HEK293T (cell line): ENCODE data around the gene NAALADL2.

ENCODE experiments used
- CTCF ChIA-PET: fragments of 350-600 bp; formaldehyde crosslinking; extraction: SDS; loops from one replicate; lab custom pipeline; 2021; ENCODE audit warnings: antibody characterized with exemption, inconsistent platforms; lab: Yijun Ruan, JAX
- POLR2A ChIA-PET: fragments of 350-600 bp; formaldehyde crosslinking; extraction: SDS; loops from one replicate; lab custom pipeline; 2020; ENCODE audit warnings: antibody characterized with exemption, inconsistent platforms; lab: Yijun Ruan, JAX
- DNase-seq: peaks from one replicate; pipeline ENCODE4 v3.0.0; 2012; ENCODE audit warnings: mixed read lengths; ENCODE audit errors: extremely low spot score
- ARNT ChIP-seq: fragments of 450-650 bp; IDR thresholded peaks from 2 replicates; pipeline ENCODE4 v1.6.1; 2017; ENCODE audit warnings: mild to moderate bottlenecking
- BHLHE40 ChIP-seq: fragments of 450-650 bp; IDR thresholded peaks from 2 replicates; pipeline ENCODE4 v1.6.1; 2016; ENCODE audit warnings: mild to moderate bottlenecking, moderate library complexity, borderline replicate concordance
- CTBP1 ChIP-seq: fragments of 450-650 bp; IDR thresholded peaks from 2 replicates; pipeline ENCODE4 v1.6.1; 2016; ENCODE audit warnings: borderline replicate concordance
- ELF4 ChIP-seq: fragments of 450-650 bp; IDR thresholded peaks from 2 replicates; pipeline ENCODE4 v1.6.1; 2017; ENCODE audit warnings: antibody characterized with exemption
- FOXA1 ChIP-seq: fragments of 450-650 bp; IDR thresholded peaks from 2 replicates; pipeline ENCODE4 v1.6.1; 2016; ENCODE audit warnings: mild to moderate bottlenecking
- FOXK2 ChIP-seq: fragments of 450-650 bp; IDR thresholded peaks from 2 replicates; pipeline ENCODE4 v1.6.1; 2016; ENCODE audit warnings: mild to moderate bottlenecking
- FOXM1 ChIP-seq: fragments of 450-650 bp; IDR thresholded peaks from 2 replicates; pipeline ENCODE4 v1.6.1; 2017; ENCODE audit warnings: mild to moderate bottlenecking, borderline replicate concordance
- HDGF ChIP-seq: fragments of 450-650 bp; IDR thresholded peaks from 2 replicates; pipeline ENCODE4 v1.6.1; 2017; ENCODE audit warnings: antibody characterized with exemption, borderline replicate concordance
- L3MBTL2 ChIP-seq: fragments of 450-650 bp; conservative IDR thresholded peaks from 2 replicates; pipeline ENCODE4 v1.6.1; 2016; ENCODE audit warnings: mild to moderate bottlenecking
- LEF1 ChIP-seq: fragments of 450-650 bp; IDR thresholded peaks from 2 replicates; pipeline ENCODE4 v1.6.1; 2017; ENCODE audit warnings: mild to moderate bottlenecking, borderline replicate concordance
- NFRKB ChIP-seq: fragments of 450-650 bp; IDR thresholded peaks from 2 replicates; pipeline ENCODE4 v1.6.1; 2016; ENCODE audit warnings: mild to moderate bottlenecking, moderate library complexity
- PKNOX1 ChIP-seq: fragments of 450-650 bp; IDR thresholded peaks from 2 replicates; pipeline ENCODE4 v1.6.1; 2016
- SP1 ChIP-seq: fragments of 450-650 bp; IDR thresholded peaks from 2 replicates; pipeline ENCODE4 v1.6.1; 2017
- SUZ12 ChIP-seq: fragments of 450-650 bp; IDR thresholded peaks from 2 replicates; pipeline ENCODE4 v1.6.1; 2016; ENCODE audit warnings: mild to moderate bottlenecking
- TARDBP ChIP-seq: fragments of 450-650 bp; IDR thresholded peaks from 2 replicates; pipeline ENCODE4 v1.6.1; 2016
- ZNF384 ChIP-seq: fragments of 450-650 bp; IDR thresholded peaks from 2 replicates; pipeline ENCODE4 v1.6.1; 2016

NAALADL2 gene

GRCh38 chr3:175837962-175838361 is 978.8 kb downstream of the NAALADL2 start:
- TF ChIP-seq LEF1 (no peak), SUZ12 (no peak), TARDBP (no peak), ARNT (no peak), FOXM1 (no peak), HDGF (no peak), ELF4 (no peak), PKNOX1 (no peak), SP1 (no peak), FOXK2 (no peak), FOXA1 (no peak), CTBP1 (no peak)
- no peak for DNase-seq
- POLR2A ChIA-PET: no interaction called here
- CTCF ChIA-PET: no interaction called here

- CTCF ChIA-PET: no interaction called here
Measured at GRCh38 chr3:175839366-175840005, 980.4 kb downstream of the NAALADL2 start.

GRCh38 chr3:175851541-175851940 is 992.4 kb downstream of the NAALADL2 start:
- TF ChIP-seq TARDBP: no peak
- TF ChIP-seq BHLHE40: no peak
- TF ChIP-seq FOXM1: no peak
- no peak for TF ChIP-seq ELF4
- no peak for TF ChIP-seq CTBP1
- no peak for TF ChIP-seq LEF1
- no peak for TF ChIP-seq PKNOX1
- no peak for TF ChIP-seq L3MBTL2
- TF ChIP-seq FOXK2: no peak
- TF ChIP-seq ZNF384: no peak
- TF ChIP-seq FOXA1: no peak
- TF ChIP-seq HDGF: no peak
- TF ChIP-seq SUZ12: no peak
- TF ChIP-seq ARNT: no peak
- TF ChIP-seq NFRKB: no peak
- no peak for TF ChIP-seq SP1
- POLR2A ChIA-PET: no interaction called here
- DNase-seq: no peak
- CTCF ChIA-PET: no interaction called here

More at GRCh38 chr3:175839366-175840005, 980.4 kb downstream of the NAALADL2 start:
- TF ChIP-seq PKNOX1 (no peak), TARDBP (no peak), FOXA1 (no peak), SUZ12 (no peak), BHLHE40 (no peak), FOXM1 (no peak), ZNF384 (no peak), ARNT (no peak), SP1 (no peak), ELF4 (no peak), NFRKB (no peak), L3MBTL2 (no peak), FOXK2 (no peak), CTBP1 (no peak), HDGF (no peak)
- POLR2A ChIA-PET: no interaction called here
- DNase-seq: no peak

- POLR2A ChIA-PET: no interaction called here
- CTCF ChIA-PET: no interaction called here
Measured at GRCh38 chr3:175852560-175852959, 993.4 kb downstream of the NAALADL2 start.

GRCh38 chr3:175857666-175858270 is 998.6 kb downstream of the NAALADL2 start:
- ChIA-PET POLR2A (no interaction called here), CTCF (no interaction called here)
- TF ChIP-seq ZNF384: no peak
- no peak for DNase-seq

More at GRCh38 chr3:175852560-175852959, 993.4 kb downstream of the NAALADL2 start:
- DNase-seq: no peak
- TF ChIP-seq ELF4 (no peak), HDGF (no peak), L3MBTL2 (no peak), ARNT (no peak), NFRKB (no peak), CTBP1 (no peak), TARDBP (no peak), FOXA1 (no peak)
